ENCODE data around the gene GRPEL1.
"Not testable (repeated sequence)": the region's sequence is repeated elsewhere in the genome, so short reads cannot be mapped to it uniquely, and the experiment has no call there.

The GRPEL1 gene

DNA sequence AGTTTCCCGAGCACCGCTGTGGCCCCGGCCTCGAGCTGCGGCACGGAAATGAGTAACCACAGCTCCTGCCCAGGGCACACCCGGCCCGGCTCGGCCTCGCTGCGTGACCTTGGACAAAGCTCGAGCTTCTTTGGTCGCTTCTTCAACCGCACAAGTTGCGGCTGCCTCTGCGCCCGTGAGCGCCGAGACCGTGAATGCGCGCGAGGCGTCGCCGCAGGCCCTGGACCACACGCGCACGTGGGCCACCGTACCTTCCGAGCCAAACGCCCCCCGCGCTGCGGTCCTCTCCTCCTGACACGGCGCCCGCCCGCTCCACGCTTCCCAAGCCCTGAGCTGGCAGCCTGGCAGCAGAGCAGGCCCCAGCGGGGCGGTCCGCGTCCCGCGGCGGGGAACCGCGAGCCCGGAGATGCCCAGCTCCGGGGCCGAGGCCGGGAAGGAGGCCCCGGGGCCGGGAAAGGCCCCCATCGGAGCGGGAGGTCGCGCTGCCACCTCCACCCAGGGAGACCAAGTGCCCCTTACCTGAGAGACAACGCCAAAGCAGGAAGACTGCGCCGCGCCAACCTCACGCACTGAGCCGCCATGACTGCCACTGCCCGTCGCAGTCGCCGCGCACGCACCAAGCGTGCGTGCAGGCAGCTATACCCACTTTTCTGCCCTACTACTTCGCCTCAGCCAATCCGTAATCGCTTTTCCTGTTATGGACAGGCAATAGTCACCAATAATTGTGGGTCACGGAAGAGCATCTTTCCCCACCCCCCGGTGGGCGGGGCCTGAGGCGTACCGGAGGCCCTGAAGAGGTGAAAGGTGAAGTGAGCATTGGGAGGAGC lies at the start of gene GRPEL1:
Gene GRPEL1, minus strand, starts transcription at position 613 of the 827 bp plus-strand sequence. Its CDS starts 32 bp downstream, at position 581.
- peak; percentile 96 for DNase-seq (ENCODE audit: low read depth)
- H3K4me3 ChIP-seq (ENCODE audit: low read depth, low read length): peak within 1 kb of the TSS; percentile 82

DNA sequence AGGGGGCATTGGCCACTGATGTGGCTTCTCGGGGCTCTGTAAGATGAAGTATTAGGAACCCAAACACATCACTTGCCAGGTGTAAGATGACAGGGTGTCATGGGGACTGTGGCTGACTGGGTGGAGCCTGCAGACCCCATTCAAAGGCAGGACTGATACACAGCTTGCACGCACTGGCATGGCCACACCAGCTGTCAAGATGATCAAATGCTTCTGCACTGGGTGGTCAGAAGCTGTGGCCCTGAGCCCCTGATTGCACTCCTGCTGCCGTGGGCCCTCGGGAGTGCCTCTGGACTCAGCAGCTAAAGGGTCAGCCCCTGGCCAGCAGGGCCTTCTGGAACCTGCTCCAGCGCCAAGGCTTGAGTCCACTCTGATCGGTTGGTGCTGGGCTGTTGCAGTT lies 48.8 kb upstream of the GRPEL1 start:
- H3K4me3 ChIP-seq (ENCODE audit: low read depth, low read length): no peak overlapping the region
- no peak for DNase-seq (ENCODE audit: low read depth)

GRCh38 chr4:7115557-7116340 lies 47.9 kb upstream of the GRPEL1 start:
- H3K4me3 ChIP-seq (ENCODE audit: low read depth, low read length): no peak overlapping the region
- no peak for DNase-seq (ENCODE audit: low read depth)

DNA sequence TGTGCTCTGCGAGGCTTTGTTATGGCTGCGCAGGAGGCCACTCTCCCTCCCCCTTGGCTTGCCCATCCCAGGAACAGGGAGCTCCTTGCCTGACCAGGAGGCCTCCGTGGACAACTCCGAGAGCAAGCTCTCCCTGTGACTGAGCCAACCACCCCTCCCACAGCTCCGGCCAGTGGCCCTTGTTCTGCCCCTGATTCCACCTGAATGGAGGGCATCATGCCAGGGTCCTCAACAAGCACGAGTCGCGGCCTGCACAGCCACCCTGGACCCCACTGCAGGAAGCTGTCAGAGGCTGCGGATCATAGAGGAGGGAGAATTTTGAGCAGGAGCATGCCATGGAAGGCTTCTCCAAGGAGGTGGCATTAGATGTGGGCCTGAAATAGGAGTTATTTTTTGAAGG lies 44.8 kb upstream of the GRPEL1 start:
- DNase-seq (ENCODE audit: low read depth): no peak
- no peak overlapping the region for H3K4me3 ChIP-seq (ENCODE audit: low read depth, low read length)

GRCh38 chr4:7111441-7111840 lies 43.6 kb upstream of the GRPEL1 start:
- DNase-seq (ENCODE audit: low read depth): no peak
- no peak overlapping the region for H3K4me3 ChIP-seq (ENCODE audit: low read depth, low read length)

DNA sequence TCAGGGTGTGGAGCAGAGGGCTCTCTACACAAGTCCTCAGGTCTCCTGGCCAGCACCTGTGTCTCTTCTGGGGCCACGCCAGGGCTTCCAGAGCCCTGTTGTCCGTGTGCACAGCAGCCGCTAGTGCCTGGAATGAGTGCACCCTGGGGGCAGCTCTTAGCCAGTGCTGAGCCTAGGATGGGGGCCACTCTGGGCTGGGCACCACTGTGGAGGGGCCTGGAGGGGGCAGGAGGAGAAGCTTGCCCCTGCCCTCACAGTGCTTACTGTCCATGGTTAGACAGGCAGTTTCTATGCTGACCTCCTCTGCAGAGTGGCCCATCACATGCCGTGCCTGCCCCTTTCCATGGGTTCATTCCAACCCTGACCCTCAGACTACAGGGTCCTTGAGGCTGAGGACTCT lies 42.7 kb upstream of the GRPEL1 start:
- no peak overlapping the region for H3K4me3 ChIP-seq (ENCODE audit: low read depth, low read length)
- no peak for DNase-seq (ENCODE audit: low read depth)

DNA sequence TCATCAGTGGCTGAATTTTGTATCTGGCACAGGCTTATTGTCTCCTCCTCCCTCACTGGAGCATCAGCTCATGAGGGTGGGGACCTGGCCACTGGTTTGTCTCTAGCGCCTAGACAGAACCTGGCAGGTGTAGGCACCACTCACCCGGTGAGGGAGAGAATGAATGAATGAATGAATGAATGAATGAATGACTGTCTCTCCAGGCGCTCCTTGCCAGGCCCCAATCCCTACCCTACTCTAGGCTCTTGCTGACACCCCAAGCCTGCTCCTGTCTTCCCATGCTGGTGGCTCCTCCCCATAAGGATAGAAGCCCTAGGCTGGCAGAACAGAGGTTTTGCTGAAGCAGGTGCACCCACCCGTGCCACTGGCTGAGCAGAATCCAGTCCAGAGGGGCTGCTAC lies 41.3 kb upstream of the GRPEL1 start:
- DNase-seq (ENCODE audit: low read depth): no peak
- H3K4me3 ChIP-seq (ENCODE audit: low read depth, low read length): no peak overlapping the region

- no peak overlapping the region for H3K4me3 ChIP-seq (ENCODE audit: low read depth, low read length)
- DNase-seq (ENCODE audit: low read depth): no peak
These were observed 40.8 kb upstream of the GRPEL1 start for GRCh38 chr4:7108660-7109059.

- no peak for DNase-seq (ENCODE audit: low read depth)
- no peak overlapping the region for H3K4me3 ChIP-seq (ENCODE audit: low read depth, low read length)
These were observed 40.3 kb upstream of the GRPEL1 start for GRCh38 chr4:7108046-7108625.

GRCh38 chr4:7107166-7107905 lies 39.5 kb upstream of the GRPEL1 start:
- H3K4me3 ChIP-seq (ENCODE audit: low read depth, low read length): no peak overlapping the region
- no peak for DNase-seq (ENCODE audit: low read depth)

DNA sequence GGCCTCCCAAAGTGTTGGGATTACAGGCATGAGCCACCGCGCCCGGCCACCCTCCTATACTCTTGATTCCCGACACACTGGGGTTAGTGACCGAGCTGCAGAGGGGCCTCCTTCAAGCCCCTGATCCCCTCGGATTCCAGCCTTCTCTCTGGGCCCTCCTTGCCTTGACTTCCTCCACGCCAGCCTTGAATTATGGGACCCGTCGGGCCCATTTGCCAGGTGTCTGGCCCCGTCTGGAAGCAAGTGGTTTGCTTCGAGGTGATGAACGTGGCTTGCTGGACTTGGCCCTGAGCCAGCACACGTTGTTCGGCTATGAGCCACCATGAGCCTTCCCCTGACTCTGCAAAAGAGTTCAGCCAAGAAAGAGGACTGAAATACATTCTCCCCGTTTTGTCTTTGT lies 37.4 kb upstream of the GRPEL1 start:
- no peak for DNase-seq (ENCODE audit: low read depth)
- H3K4me3 ChIP-seq (ENCODE audit: low read depth, low read length): no peak overlapping the region

DNA sequence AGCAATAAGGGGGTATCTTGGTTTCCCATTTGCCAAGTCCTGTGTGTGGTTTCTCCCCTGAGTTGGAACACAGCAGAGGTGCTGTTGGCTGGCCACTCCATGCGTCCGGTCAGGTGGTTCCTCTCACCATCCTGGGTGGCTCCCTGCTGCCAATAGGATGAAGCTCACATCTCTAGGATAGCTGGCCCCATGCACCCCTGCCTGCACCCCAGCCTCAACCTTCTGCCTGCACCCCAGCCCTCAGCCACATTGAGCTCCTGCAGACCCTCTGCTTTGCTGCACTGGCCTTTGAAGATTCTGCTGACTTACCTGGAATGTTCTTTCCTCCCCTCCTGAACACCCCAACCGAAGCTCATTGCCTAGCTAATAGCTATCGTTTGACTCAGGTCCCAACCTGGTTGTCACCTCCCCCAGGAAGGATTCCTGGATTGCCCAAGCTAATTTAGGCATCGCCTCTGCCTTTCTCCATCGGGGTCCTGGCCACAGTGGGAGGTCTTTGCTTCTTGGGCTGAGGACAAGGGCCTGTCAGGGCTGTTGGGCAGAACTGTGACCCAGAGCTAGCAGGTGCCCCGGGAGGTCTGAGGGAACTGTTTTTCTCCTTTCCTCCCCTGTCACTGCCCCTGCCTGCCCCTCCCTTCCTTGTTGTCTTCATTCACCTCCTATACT lies 36.6 kb upstream of the GRPEL1 start:
- DNase-seq (ENCODE audit: low read depth): no peak
- no peak overlapping the region for H3K4me3 ChIP-seq (ENCODE audit: low read depth, low read length)

DNA sequence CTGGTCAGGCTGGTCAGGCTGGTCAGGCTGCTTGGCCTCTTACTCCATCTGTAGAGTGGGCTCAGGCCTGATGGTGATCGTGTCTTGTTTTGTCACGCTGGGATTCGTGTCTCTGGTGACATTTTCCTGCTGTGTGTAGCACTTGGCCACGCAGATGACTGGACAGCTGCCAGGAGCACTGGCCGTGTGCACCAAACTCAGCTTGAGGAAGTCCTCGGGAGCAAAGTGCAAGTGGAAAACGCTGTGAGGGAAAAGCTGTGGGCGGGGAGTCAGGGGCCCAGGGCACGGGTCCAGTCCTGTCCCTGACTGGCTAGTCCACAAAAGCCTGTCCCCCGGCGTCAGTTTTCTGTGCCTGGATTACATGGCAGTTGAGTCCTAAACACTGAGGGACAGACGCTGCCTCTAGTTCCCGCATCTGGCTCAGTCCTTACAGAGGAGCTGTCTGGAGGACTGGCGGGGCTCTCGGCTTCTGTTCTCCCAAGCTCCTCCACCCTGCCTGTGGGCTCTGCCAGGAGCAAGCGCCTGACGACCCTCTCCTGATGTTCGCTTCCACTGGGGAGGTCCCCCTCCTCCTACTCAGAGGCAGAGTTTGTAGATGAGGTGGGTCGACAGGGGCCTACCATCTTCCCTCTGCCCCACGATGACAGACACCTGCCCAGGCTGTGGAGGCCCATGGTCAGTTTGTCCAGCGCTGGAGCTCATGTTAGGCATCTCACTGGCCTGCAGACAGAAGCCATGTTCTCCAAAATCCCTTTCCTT lies 35.9 kb upstream of the GRPEL1 start:
- H3K4me3 ChIP-seq (ENCODE audit: low read depth, low read length): peak overlapping the region; percentile 54
- no peak for DNase-seq (ENCODE audit: low read depth)

- DNase-seq (ENCODE audit: low read depth): no peak
- peak overlapping the region; percentile 54 for H3K4me3 ChIP-seq (ENCODE audit: low read depth, low read length)
These were observed 35.3 kb upstream of the GRPEL1 start for GRCh38 chr4:7103031-7103606.

DNA sequence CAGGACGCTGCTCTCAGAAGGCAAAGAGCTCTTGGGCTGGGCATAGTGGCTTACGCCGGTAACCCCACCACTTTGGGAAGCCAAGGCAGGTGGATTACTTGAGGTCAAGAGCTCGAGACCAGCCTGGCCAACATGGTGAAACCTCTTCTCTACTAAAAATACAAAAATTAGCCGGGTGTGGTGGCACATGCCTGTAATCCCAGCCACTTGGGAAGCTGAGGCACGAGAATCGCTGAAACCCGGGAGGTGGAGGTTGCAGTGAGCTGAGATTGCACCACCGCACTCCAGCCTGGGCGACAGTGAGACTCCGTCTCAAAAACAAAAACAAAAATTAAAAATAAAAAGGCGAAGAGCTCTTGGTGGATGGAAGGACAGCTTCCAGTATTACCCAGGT lies 34.6 kb upstream of the GRPEL1 start:
- DNase-seq (ENCODE audit: low read depth): not testable (repeated sequence)
- peak overlapping the region; percentile 54 for H3K4me3 ChIP-seq (ENCODE audit: low read depth, low read length)

DNA sequence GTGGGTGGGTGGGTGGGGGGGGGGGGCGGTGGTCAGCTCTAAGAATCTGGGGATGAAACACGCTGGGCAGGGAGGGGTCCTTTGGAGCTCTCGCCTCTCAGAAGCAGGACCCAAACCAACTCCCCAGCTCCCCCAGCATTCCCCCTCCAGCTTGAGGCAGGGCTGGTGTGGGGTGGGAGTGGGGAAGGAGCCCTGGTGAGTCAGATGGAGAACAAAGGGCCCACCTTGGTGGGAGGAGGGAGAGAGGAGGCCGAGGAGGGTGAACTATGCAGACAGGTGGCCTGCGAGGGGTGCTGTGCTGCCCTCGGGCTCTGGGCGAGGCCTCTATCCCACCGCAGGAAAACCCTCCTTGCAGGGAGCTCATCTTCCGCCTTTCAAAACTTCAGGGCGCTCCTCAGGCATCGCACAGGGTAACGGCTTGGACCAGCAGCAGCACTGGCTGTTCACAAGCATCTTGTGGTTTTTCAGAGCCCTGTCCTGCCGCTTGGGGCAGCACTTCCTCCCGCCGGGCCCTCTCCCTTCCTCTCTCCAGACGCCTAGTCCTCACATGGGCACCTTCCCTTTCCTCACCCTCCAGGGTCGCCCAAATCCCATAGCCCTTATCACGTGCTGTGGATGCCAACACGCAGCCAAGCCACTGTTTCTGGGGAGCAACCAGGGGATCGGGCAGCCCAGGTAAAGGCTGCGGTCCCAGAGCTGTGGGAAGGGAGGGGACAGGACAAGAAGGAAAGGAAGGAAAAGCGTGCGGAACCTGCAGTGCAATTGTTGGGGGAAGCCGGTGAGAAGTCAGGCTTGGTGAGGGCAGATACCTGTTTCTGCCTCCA lies 34.0 kb upstream of the GRPEL1 start:
- no peak for DNase-seq (ENCODE audit: low read depth)
- H3K4me3 ChIP-seq (ENCODE audit: low read depth, low read length): peak overlapping the region; percentile 5

DNA sequence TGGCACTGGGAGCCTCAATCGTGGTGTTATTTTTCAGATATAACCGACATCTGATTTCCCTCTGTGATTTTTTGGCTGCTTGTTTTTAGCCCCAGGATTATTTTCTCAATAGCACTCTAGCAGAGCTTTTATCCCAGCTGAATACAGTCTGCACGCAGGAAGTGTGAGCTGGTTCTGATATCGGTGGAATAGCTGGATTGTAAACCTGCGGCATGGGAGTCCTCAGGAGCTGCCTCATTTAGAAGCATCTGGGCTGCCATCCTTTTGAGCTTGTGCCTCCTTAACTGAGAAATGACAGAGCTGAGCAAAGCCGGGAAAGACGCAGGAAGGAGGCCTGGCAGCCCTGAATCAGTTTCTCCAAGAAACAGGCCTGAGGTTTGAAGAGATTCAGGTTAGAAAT lies 28.4 kb upstream of the GRPEL1 start:
- no peak overlapping the region for H3K4me3 ChIP-seq (ENCODE audit: low read depth, low read length)
- no peak for DNase-seq (ENCODE audit: low read depth)
